GM12801 (cell line): ENCODE data around the gene PRPSAP1.

Experiments used
- TF ChIP-seq, protein P1 (sequence below): IDR thresholded peaks from one replicate; pipeline ENCODE4 v1.5.1; 2011; ENCODE audit warnings: control low read depth; ENCODE audit not compliant: insufficient read length; ENCODE audit errors: extremely low read depth

The PRPSAP1 gene

GRCh38 chr17:76381633-76382350 lies 28.1 kb upstream of the PRPSAP1 start:
- TF ChIP-seq, protein P1, sequence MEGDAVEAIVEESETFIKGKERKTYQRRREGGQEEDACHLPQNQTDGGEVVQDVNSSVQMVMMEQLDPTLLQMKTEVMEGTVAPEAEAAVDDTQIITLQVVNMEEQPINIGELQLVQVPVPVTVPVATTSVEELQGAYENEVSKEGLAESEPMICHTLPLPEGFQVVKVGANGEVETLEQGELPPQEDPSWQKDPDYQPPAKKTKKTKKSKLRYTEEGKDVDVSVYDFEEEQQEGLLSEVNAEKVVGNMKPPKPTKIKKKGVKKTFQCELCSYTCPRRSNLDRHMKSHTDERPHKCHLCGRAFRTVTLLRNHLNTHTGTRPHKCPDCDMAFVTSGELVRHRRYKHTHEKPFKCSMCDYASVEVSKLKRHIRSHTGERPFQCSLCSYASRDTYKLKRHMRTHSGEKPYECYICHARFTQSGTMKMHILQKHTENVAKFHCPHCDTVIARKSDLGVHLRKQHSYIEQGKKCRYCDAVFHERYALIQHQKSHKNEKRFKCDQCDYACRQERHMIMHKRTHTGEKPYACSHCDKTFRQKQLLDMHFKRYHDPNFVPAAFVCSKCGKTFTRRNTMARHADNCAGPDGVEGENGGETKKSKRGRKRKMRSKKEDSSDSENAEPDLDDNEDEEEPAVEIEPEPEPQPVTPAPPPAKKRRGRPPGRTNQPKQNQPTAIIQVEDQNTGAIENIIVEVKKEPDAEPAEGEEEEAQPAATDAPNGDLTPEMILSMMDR, result no peak

DNA sequence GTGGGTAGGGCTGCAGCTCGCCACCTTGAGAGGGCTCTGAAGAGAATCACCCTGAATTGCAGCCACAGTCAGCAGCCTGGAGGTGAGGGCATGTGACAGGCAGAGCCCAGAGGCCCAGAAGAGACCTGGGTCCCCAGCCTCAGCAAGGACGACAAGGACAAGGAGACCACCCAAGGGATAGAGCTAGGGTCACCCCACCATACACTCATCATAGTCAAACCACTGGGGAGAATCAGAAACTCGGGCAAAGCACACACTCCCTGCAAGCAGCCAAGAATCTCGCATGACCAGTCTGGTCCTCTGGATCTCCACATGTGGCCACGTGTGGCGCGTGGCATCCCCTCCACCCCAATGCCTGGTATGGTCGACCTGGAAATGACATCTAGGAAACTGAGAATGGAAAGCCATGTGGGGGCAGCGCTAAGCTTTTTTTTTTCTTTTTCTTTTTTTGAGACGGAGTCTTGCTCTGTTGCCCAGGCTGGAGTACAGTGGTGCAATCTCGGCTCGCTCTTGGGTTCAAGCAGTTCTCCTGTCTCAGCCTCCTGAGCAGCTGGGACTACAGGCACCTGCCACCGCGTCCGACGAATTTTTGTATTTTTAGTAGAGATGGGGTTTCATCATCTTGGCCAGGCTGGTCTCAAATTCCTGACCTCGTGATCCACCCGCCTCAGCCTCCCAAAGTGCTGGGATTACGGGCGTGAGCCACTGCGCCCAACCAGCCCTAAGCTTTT lies 26.1 kb upstream of the PRPSAP1 start:
- TF ChIP-seq, protein P1, result no peak

DNA sequence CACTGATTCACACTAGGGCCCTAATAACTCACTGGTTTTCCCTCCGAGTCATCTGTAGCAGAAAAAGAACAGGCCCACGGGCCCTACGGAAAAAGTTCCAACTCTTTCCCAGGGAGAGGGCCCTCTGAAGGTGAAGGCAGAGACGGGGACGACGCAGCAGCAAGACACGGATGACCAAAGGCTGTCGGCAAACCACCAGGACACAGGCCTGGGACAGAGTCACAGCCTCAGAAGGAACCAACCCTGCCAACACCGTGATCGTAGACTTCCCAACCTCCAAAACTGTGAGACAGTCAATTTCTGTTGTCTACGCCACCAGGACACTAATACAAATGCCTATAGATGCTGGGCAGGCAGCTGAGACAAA lies 25.5 kb upstream of the PRPSAP1 start:
- TF ChIP-seq, protein P1, result no peak

DNA sequence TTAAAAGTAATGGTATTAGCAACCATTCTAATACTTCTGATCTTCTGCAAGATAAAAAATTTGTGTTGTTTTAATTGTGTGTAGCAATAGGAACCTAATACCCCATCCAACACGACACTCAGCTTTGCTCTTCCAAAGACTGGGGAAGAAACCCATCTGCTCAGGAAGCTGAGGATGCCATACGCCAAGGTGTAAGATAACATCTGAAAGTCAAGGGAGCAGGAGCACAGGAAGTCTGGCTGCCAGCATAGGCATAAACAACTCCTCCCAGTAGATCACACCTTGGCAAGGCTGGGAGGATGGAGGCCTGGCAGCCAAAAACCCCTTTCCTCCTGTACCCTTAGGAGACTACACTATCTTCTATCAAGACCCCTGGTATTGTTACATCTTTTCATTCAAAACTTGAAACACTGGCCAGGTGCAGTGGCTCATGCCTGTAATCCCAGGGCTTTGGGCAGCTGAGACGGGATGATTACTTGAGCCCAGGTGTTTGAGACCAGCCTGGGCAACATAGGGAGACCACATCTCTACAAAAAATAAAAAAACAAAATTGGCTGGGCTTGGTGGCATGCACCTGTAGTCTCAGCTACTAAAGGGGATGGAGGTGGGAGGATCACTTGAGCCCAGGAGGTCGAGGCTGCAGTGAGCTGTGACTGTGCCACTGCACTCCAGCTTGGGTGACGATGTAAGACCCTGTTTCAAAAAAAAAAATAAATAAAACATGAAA lies 25.0 kb upstream of the PRPSAP1 start:
- TF ChIP-seq, protein P1, result no peak

- TF ChIP-seq, protein P1, result no peak
These were observed 22.8 kb upstream of the PRPSAP1 start for GRCh38 chr17:76376318-76377133.

DNA sequence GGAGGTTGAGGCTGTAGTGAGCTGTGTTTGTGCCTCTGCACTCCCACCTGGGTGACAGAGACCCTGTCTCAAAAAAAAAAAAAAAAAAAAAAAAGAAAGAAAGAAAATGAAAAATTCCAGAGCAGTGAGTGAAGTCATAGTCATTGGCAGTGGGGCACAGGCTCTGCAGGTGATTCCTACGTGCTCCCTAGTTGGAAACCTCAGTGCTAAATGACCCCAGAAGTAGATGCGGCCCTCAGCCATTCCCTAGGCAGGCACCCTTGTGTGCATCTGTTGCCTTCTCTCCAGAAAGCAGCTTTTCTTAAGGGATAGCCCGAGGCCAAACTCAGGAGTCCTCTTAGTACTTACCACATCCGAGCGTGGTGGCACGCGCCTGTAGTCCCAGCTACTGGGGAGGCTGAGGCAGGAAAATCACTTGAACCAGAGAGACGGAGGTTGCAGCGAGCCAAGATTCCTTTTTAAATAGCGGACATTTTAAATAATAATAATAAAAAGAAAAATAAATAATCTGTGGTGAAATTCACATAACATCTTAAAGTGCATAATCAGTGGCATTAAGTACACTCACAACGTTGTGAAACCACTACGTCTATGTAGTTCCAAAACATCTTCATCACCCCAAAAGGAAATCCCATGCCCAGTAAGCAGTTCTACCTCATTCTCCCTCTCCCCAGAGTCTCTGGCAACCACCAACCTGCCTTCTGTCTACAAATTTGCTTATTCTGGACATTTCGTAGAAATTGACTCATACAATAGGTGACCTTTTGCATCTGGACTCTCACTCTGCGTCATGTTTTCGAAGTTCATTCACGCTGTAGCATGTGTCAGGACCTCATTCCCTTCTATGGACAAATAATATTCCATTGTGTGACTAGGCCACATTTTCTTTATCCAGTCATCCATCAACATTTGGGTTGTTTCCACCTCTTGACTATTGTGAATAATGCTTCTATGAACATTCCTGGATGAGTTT lies 18.2 kb upstream of the PRPSAP1 start:
- TF ChIP-seq, protein P1, result no peak
